Esophagus squamous epithelium (tissue), 4 donors: ENCODE results near the gene ST8SIA1.

Source experiments
- POLR2A ChIP-seq, 4 donors: fragments of 450-650 bp; IDR thresholded peaks; one replicate each; pipeline ENCODE4 v1.6.1; 2017; ENCODE audit warnings: antibody characterized with exemption in 4 of 4, mild to moderate bottlenecking in 4 of 4, moderate library complexity in 3 of 4
- TF ChIP-seq, protein P1 (sequence below), 6 experiments: fragments of 450-650 bp in 4 of 6; fragments of 200-600 bp in 2 of 6; sonication (generic) in 2 of 6; IDR thresholded peaks; one replicate each; pipeline ENCODE4 v1.5.1; 2016 to 2019; ENCODE audit warnings: antibody characterized with exemption in 6 of 6, mild to moderate bottlenecking in 4 of 6, moderate library complexity in 4 of 6

DNA sequence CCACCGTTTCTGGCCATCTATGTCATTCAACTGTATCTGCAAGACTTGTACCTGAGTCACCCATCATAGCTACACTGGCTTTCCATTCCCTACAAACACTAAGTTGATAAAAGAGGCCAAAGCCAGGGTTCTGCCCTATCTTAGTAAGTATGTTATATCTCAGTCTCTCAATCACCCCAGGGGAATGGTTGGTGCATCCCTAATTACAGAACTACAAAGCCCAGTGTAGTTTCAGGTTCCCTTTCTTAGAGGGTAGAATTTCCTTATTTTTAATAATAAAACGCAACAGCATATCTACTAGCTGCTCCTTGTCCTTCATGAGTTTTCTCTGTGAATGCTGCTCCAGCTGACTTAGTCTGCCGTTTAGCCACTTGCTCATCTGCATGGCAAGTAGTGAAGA is 57.6 kb downstream of the ST8SIA1 start:
- TF ChIP-seq, protein P1, sequence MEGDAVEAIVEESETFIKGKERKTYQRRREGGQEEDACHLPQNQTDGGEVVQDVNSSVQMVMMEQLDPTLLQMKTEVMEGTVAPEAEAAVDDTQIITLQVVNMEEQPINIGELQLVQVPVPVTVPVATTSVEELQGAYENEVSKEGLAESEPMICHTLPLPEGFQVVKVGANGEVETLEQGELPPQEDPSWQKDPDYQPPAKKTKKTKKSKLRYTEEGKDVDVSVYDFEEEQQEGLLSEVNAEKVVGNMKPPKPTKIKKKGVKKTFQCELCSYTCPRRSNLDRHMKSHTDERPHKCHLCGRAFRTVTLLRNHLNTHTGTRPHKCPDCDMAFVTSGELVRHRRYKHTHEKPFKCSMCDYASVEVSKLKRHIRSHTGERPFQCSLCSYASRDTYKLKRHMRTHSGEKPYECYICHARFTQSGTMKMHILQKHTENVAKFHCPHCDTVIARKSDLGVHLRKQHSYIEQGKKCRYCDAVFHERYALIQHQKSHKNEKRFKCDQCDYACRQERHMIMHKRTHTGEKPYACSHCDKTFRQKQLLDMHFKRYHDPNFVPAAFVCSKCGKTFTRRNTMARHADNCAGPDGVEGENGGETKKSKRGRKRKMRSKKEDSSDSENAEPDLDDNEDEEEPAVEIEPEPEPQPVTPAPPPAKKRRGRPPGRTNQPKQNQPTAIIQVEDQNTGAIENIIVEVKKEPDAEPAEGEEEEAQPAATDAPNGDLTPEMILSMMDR (IDR thresholded peaks at IDR 0.05): no peak
- no peak for TF ChIP-seq POLR2A (IDR thresholded peaks at IDR 0.05)
